ENCODE measurements around the gene SLC26A1.
"Not testable (repeated sequence)": the region's sequence is repeated elsewhere in the genome, so short reads cannot be mapped to it uniquely, and the experiment has no call there.

The SLC26A1 gene

GRCh38 chr4:978957-979701, 14.1 kb downstream of the SLC26A1 start:
- DNase-seq: no peak

- not testable (repeated sequence) for DNase-seq
These were observed 17.2 kb downstream of the SLC26A1 start for GRCh38 chr4:976016-976415.

- no peak for DNase-seq
These were observed 18.5 kb downstream of the SLC26A1 start for GRCh38 chr4:974668-975067.

GRCh38 chr4:973431-974397, 19.5 kb downstream of the SLC26A1 start, which contains the start of gene DGKQ:
DGKQ (minus strand) TSS chr4:973569; CDS start chr4:973482, 87 bp downstream.
- peak; percentile 51 for DNase-seq

- DNase-seq: no peak
These were observed 20.4 kb downstream of the SLC26A1 start for GRCh38 chr4:972651-973424.

GRCh38 chr4:971666-972500, 21.3 kb downstream of the SLC26A1 start:
- no peak for DNase-seq

- DNase-seq: no peak
These were observed 22.2 kb downstream of the SLC26A1 start for GRCh38 chr4:970854-971520.

GRCh38 chr4:970046-970745, 23.0 kb downstream of the SLC26A1 start:
- no peak for DNase-seq

GRCh38 chr4:968621-969394, 24.4 kb downstream of the SLC26A1 start:
- no peak for DNase-seq

- no peak for DNase-seq
These were observed 25.0 kb downstream of the SLC26A1 start for GRCh38 chr4:968221-968620.

- no peak for DNase-seq
These were observed 25.8 kb downstream of the SLC26A1 start for GRCh38 chr4:967113-968104.

GRCh38 chr4:966266-967112, 26.7 kb downstream of the SLC26A1 start:
- DNase-seq: no peak

- DNase-seq: no peak
These were observed 27.5 kb downstream of the SLC26A1 start for GRCh38 chr4:965766-966134.

- no peak for DNase-seq
These were observed 28.0 kb downstream of the SLC26A1 start for GRCh38 chr4:965048-965765.

- no peak for DNase-seq
These were observed 28.7 kb downstream of the SLC26A1 start for GRCh38 chr4:964346-965025.
